ENCODE measurements around the gene PTH1R.

DNA sequence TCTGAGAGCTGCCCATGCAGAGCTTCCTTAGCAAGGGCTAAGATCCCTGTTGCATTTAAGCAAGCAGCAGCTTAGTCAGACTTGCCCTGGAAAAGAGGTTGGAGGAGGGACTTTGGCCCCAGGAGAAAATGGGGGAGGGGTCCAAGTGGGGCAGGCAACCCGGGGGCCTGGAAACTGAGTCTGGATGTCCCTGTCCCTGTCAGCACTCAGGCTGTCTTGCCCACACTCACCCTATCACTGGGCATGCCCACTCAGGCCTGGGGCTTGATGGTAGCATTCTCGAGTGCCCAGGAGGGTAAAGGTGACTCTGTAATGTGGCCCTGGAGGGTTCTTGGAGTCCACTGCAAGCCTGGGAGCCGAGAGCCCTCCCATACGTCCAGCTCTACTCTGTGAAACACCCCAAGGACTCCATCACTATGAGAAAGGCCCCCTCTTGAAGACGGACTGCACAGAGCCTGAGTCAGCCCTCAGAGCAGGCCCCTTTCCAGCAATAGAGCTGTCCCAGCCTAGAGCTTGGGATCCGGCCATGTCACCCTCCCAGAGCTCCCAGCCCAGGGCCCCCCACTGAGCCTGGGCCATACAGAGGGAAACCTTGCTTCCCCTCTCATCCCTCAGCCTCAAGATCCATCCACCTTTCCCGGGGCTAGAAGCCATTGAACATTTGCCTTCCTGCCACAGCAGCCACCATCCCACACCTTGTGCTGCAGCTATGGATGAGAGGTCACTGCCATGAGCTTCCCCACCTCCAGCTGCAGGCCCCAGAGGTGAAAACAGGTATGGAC is 27.6 kb upstream of the PTH1R start:
- no peak for TF ChIP-seq POLR2A (IDR thresholded peaks at IDR 0.05)
- TF ChIP-seq, protein P1, sequence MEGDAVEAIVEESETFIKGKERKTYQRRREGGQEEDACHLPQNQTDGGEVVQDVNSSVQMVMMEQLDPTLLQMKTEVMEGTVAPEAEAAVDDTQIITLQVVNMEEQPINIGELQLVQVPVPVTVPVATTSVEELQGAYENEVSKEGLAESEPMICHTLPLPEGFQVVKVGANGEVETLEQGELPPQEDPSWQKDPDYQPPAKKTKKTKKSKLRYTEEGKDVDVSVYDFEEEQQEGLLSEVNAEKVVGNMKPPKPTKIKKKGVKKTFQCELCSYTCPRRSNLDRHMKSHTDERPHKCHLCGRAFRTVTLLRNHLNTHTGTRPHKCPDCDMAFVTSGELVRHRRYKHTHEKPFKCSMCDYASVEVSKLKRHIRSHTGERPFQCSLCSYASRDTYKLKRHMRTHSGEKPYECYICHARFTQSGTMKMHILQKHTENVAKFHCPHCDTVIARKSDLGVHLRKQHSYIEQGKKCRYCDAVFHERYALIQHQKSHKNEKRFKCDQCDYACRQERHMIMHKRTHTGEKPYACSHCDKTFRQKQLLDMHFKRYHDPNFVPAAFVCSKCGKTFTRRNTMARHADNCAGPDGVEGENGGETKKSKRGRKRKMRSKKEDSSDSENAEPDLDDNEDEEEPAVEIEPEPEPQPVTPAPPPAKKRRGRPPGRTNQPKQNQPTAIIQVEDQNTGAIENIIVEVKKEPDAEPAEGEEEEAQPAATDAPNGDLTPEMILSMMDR (IDR thresholded peaks at IDR 0.05): no peak

All from heart left ventricle (tissue), 13 donors.